ENCODE measurements around the gene RBMS3. TPM values are rescaled to one million over a fixed set of nuclear protein-coding genes. Genes with fewer than 3 reads are reported as not detected.

Gene RBMS3
- total RNA-seq, 1 experiment from 2014 or later = 0.42 TPM

- TF ChIP-seq, protein P1, sequence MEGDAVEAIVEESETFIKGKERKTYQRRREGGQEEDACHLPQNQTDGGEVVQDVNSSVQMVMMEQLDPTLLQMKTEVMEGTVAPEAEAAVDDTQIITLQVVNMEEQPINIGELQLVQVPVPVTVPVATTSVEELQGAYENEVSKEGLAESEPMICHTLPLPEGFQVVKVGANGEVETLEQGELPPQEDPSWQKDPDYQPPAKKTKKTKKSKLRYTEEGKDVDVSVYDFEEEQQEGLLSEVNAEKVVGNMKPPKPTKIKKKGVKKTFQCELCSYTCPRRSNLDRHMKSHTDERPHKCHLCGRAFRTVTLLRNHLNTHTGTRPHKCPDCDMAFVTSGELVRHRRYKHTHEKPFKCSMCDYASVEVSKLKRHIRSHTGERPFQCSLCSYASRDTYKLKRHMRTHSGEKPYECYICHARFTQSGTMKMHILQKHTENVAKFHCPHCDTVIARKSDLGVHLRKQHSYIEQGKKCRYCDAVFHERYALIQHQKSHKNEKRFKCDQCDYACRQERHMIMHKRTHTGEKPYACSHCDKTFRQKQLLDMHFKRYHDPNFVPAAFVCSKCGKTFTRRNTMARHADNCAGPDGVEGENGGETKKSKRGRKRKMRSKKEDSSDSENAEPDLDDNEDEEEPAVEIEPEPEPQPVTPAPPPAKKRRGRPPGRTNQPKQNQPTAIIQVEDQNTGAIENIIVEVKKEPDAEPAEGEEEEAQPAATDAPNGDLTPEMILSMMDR (IDR thresholded peaks at IDR 0.05 in 2 of 3, conservative IDR thresholded peaks at IDR 0.05 in 1 of 3; ENCODE audit: borderline replicate concordance in 1 of 3, insufficient read depth in 1 of 3, low read depth in 2 of 3, low read length in 2 of 3) = no peak
- TF ChIP-seq EGR1 (IDR thresholded peaks at IDR 0.05; ENCODE audit: low read depth) = no peak
- TF ChIP-seq POLR2A (IDR thresholded peaks at IDR 0.05; ENCODE audit: borderline replicate concordance, extremely low read depth, insufficient read depth, insufficient read length) = no peak
- no peak for TF ChIP-seq FOSL1 (IDR thresholded peaks at IDR 0.05; ENCODE audit: low read depth)
- TF ChIP-seq POLR2AphosphoS5 (IDR thresholded peaks at IDR 0.05; ENCODE audit: low read depth, low read length) = no peak
- no peak for TF ChIP-seq JUND (IDR thresholded peaks at IDR 0.05)
- TF ChIP-seq ZNF274 (IDR thresholded peaks at IDR 0.05; ENCODE audit: low read depth, low read length) = no peak
- no peak for TF ChIP-seq SP1 (IDR thresholded peaks at IDR 0.05; ENCODE audit: low read depth)
Observed at GRCh38 chr3:29627136-29628117, 346.6 kb downstream of the RBMS3 start (continued).

DNA sequence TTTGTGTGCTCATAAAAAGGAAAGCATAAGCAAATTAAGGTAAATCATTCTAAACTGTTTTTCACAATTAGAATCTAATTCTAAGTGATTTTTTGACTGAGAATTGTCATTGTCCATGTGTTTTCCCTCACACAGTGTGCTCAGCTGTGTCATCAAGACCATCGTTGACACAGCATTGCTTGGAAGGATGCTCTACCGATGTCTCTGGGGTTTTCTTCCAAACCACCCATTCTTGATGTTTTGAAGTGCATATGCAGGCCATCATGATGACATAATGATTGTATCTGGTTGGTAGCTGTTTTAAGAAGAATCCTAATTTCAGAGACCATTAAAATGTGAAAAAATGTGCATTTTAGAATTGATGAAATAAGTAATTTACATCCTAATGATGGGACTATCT lies 347.9 kb downstream of the RBMS3 start:
- ChIA-PET CTCF (no interaction called here), POLR2A (no interaction called here), RAD21 (ENCODE audit: low non-redundant PET in 1 of 2, low total read pairs in 2 of 2, uncharacterized antibody in 2 of 2, unreplicated experiment in 2 of 2) (no interaction called here)
- Histone ChIP-seq H3K36me3 (ENCODE audit: control insufficient read depth in 1 of 2, insufficient read depth in 2 of 2, low read length in 2 of 2) (no peaks in the 10 kb centered on the region), H2AFZ (ENCODE audit: low read depth, low read length, poor library complexity, severe bottlenecking) (no peak overlapping the region), H3K27ac (ENCODE audit: low read depth, low read length) (no peak overlapping the region), H3K27me3 (ENCODE audit: insufficient read depth, low read length) (peaks cover 11% of the 10 kb centered on the region), H3K4me2 (ENCODE audit: low read length) (no peak overlapping the region), H4K20me1 (ENCODE audit: insufficient read depth) (no peaks in the 10 kb centered on the region), H3K9me3 (ENCODE audit: control insufficient read depth in 1 of 2, insufficient read depth in 1 of 2, low read depth in 1 of 2, low read length in 2 of 2) (no peaks in the 10 kb centered on the region), H3K9ac (ENCODE audit: low read length) (no peak overlapping the region), H3K4me1 (ENCODE audit: control insufficient read depth in 1 of 2, insufficient read depth in 2 of 2, low read length in 2 of 2) (no peaks in the 10 kb centered on the region), H3K79me2 (ENCODE audit: insufficient read depth, low read length) (no peaks in the 10 kb centered on the region), H3K4me3 (replicated peaks in 1 of 2; ENCODE audit: low read depth in 1 of 2, low read length in 2 of 2) (no peak overlapping the region), H3K9me2 (ENCODE audit: insufficient read depth) (no peaks in the 10 kb centered on the region)
- intact Hi-C loops (cut with micrococcal nuclease) = no loop called here
- TF ChIP-seq EGR1 (IDR thresholded peaks at IDR 0.05; ENCODE audit: low read depth) (no peak), SRF (IDR thresholded peaks at IDR 0.05; ENCODE audit: low read depth) (no peak), JUND (IDR thresholded peaks at IDR 0.05) (no peak), ZFX (IDR thresholded peaks at IDR 0.05) (no peak), EZH2 (IDR thresholded peaks at IDR 0.05) (no peak), CEBPB (IDR thresholded peaks at IDR 0.05; ENCODE audit: low read depth) (no peak), EZH2phosphoT487 (IDR thresholded peaks at IDR 0.05; ENCODE audit: borderline replicate concordance) (no peak)
- TF ChIP-seq, protein P2, sequence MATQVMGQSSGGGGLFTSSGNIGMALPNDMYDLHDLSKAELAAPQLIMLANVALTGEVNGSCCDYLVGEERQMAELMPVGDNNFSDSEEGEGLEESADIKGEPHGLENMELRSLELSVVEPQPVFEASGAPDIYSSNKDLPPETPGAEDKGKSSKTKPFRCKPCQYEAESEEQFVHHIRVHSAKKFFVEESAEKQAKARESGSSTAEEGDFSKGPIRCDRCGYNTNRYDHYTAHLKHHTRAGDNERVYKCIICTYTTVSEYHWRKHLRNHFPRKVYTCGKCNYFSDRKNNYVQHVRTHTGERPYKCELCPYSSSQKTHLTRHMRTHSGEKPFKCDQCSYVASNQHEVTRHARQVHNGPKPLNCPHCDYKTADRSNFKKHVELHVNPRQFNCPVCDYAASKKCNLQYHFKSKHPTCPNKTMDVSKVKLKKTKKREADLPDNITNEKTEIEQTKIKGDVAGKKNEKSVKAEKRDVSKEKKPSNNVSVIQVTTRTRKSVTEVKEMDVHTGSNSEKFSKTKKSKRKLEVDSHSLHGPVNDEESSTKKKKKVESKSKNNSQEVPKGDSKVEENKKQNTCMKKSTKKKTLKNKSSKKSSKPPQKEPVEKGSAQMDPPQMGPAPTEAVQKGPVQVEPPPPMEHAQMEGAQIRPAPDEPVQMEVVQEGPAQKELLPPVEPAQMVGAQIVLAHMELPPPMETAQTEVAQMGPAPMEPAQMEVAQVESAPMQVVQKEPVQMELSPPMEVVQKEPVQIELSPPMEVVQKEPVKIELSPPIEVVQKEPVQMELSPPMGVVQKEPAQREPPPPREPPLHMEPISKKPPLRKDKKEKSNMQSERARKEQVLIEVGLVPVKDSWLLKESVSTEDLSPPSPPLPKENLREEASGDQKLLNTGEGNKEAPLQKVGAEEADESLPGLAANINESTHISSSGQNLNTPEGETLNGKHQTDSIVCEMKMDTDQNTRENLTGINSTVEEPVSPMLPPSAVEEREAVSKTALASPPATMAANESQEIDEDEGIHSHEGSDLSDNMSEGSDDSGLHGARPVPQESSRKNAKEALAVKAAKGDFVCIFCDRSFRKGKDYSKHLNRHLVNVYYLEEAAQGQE (IDR thresholded peaks at IDR 0.05; ENCODE audit: low read depth) = no peak
- TF ChIP-seq, protein P3, sequence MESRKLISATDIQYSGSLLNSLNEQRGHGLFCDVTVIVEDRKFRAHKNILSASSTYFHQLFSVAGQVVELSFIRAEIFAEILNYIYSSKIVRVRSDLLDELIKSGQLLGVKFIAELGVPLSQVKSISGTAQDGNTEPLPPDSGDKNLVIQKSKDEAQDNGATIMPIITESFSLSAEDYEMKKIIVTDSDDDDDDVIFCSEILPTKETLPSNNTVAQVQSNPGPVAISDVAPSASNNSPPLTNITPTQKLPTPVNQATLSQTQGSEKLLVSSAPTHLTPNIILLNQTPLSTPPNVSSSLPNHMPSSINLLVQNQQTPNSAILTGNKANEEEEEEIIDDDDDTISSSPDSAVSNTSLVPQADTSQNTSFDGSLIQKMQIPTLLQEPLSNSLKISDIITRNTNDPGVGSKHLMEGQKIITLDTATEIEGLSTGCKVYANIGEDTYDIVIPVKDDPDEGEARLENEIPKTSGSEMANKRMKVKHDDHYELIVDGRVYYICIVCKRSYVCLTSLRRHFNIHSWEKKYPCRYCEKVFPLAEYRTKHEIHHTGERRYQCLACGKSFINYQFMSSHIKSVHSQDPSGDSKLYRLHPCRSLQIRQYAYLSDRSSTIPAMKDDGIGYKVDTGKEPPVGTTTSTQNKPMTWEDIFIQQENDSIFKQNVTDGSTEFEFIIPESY (IDR thresholded peaks at IDR 0.05; ENCODE audit: extremely low read depth, insufficient replicate concordance, low read length) = no peak
- TF ChIP-seq, protein P4, sequence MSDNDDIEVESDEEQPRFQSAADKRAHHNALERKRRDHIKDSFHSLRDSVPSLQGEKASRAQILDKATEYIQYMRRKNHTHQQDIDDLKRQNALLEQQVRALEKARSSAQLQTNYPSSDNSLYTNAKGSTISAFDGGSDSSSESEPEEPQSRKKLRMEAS (IDR thresholded peaks at IDR 0.05) = no peak
- no peak for ATAC-seq
- BruUV-seq (replicated peaks) = no TSS peak
- DNase-seq (ENCODE audit: low read depth, low spot score) = no peak

Measured in HCT116 (cell line).